Endothelial cell of umbilical vein (primary cell): ENCODE data around the gene RAP1GAP. TPM values are rescaled to one million over a fixed set of nuclear protein-coding genes. Genes with fewer than 3 reads are reported as not detected.
A peak's percentile ranks its signal among the peaks of the same experiment; 100 is the strongest.

Experiments
- BruUV-seq: library from RNA; stranded (reverse); fragments of 400-500 nt; replicated peaks from 2 replicates; lab custom pipeline; 2021; lab: Mats Ljungman, UMichigan
- CTCF ChIA-PET: fragments of 300-600, 350-600 bp; sonication (Branson Sonifier 250); formaldehyde crosslinking; loops from one replicate; lab custom pipeline; 2021; ENCODE audit warnings: antibody characterized with exemption, inconsistent platforms; lab: Charles Lee
- POLR2A ChIA-PET: fragments of 300-600, 350-600 bp; sonication (Branson Sonifier 250); formaldehyde crosslinking; loops from one replicate; lab custom pipeline; 2021; ENCODE audit warnings: antibody characterized with exemption, inconsistent platforms; lab: Charles Lee
- DNase-seq: peaks from one replicate; pipeline ENCODE4 v3.0.0-alpha.2; 2011; ENCODE audit warnings: low read depth, low spot score
- FAIRE-seq: peaks from 2 replicates; lab custom pipeline; 2011; peaks lifted over from hg19 to GRCh38; lab: Jason Lieb, UNC
- H2AFZ ChIP-seq: 2 replicates; pipeline ENCODE4 v1.6.0; 2012; ENCODE audit warnings: low read depth, low read length, control low read depth, inconsistent platforms
- H3K27ac ChIP-seq: 2 replicates; pipeline ENCODE4 v1.5.1; 2011; ENCODE audit warnings: low read depth, mild to moderate bottlenecking, control low read depth, low read length, moderate library complexity; ENCODE audit not compliant: insufficient read depth
- H3K27me3 ChIP-seq, 2 experiments: 2 replicates each; pipeline versions ENCODE4 v1.6.0 to v1.6.1; 2011; ENCODE audit warnings: low read length in 2 of 2, mixed read lengths in 1 of 2; ENCODE audit not compliant: control insufficient read depth in 2 of 2, insufficient read depth in 2 of 2
- H3K36me3 ChIP-seq, 2 experiments: 2 replicates in 1 of 2; 3 replicates in 1 of 2; pipeline ENCODE4 v1.5.1; 2011; ENCODE audit warnings: low read length in 2 of 2, mild to moderate bottlenecking in 1 of 2, moderate library complexity in 1 of 2; ENCODE audit not compliant: control insufficient read depth in 2 of 2, insufficient read depth in 2 of 2; ENCODE audit errors: extremely low read depth in 1 of 2
- H3K4me1 ChIP-seq: 3 replicates; pipeline ENCODE4 v1.5.1; 2011; ENCODE audit warnings: mild to moderate bottlenecking, low read length; ENCODE audit not compliant: control insufficient read depth, insufficient read depth; ENCODE audit errors: extremely low read depth
- H3K4me2 ChIP-seq: 2 replicates; pipeline ENCODE4 v1.6.1; 2011; ENCODE audit warnings: low read length, control low read depth, mixed read lengths; ENCODE audit not compliant: insufficient read depth
- H3K4me3 ChIP-seq, 3 experiments: fragments of 200-600 bp in 1 of 3; sonication (generic), shearing (Covaris generic) in 1 of 3; replicated peaks in 1 of 3; 2 replicates each; pipeline ENCODE4 v1.5.1; 2011 to 2016; ENCODE audit warnings: control low read depth in 3 of 3, low read length in 3 of 3, mild to moderate bottlenecking in 2 of 3, inconsistent platforms in 1 of 3, low read depth in 1 of 3, moderate library complexity in 1 of 3; ENCODE audit not compliant: insufficient read depth in 1 of 3
- H3K79me2 ChIP-seq: 2 replicates; pipeline ENCODE4 v1.6.0; 2012; ENCODE audit warnings: low read length, inconsistent platforms; ENCODE audit not compliant: control insufficient read depth, insufficient read depth
- H3K9ac ChIP-seq: replicated peaks from 2 replicates; pipeline ENCODE3; 2011; ENCODE audit warnings: low read length, control low read depth; ENCODE audit not compliant: insufficient read depth; ENCODE audit errors: extremely low read depth
- H3K9me1 ChIP-seq: replicated peaks from 3 replicates; pipeline ENCODE4 v1.6.0; 2011; ENCODE audit warnings: mild to moderate bottlenecking, low read length; ENCODE audit not compliant: control insufficient read depth, insufficient read depth; ENCODE audit errors: extremely low read depth
- H3K9me3 ChIP-seq: replicated peaks from 2 replicates; pipeline ENCODE4 v1.5.1; 2012; ENCODE audit warnings: low read length, inconsistent platforms; ENCODE audit not compliant: control insufficient read depth, insufficient read depth
- H4K20me1 ChIP-seq: replicated peaks from 2 replicates; pipeline ENCODE3; 2011; ENCODE audit warnings: mild to moderate bottlenecking, low read length; ENCODE audit not compliant: control insufficient read depth, insufficient read depth; ENCODE audit errors: extremely low read depth
- CTCF ChIP-seq, 2 donors: IDR thresholded peaks; 1 replicate in 1 of 2; 2 replicates in 1 of 2; pipeline ENCODE4 v1.5.1; 2011; ENCODE audit warnings: low read length in 2 of 2, mild to moderate bottlenecking in 2 of 2, moderate library complexity in 2 of 2, control low read depth in 1 of 2, inconsistent platforms in 1 of 2, low read depth in 1 of 2; ENCODE audit not compliant: insufficient read depth in 1 of 2; ENCODE audit errors: extremely low read depth in 1 of 2
- FOS ChIP-seq: IDR thresholded peaks from 2 replicates; pipeline ENCODE4 v1.6.1; 2011; ENCODE audit warnings: mild to moderate bottlenecking, low read length, moderate library complexity, borderline replicate concordance; ENCODE audit not compliant: insufficient read depth
- POLR2A ChIP-seq: IDR thresholded peaks from 2 replicates; pipeline ENCODE4 v1.6.1; 2012; ENCODE audit warnings: low read depth, mild to moderate bottlenecking, control low read depth, low read length
- POLR2AphosphoS5 ChIP-seq: IDR thresholded peaks from 2 replicates; pipeline ENCODE4 v1.6.1; 2012; ENCODE audit warnings: low read depth, mild to moderate bottlenecking, control low read depth, low read length, moderate library complexity; ENCODE audit not compliant: insufficient read depth
- dilution Hi-C: fragments of 300-500 bp; cut with MboI; formaldehyde crosslinking; loops from one replicate; pipeline ENCODE4 v1.15.0; 2019; ENCODE audit warnings: low sequenced_read_pairs; ENCODE audit not compliant: extremely low pct_ligation_motif_present
- intact Hi-C: fragments of 100-400 bp; cut with micrococcal nuclease; formaldehyde crosslinking; loops from one replicate; pipeline ENCODE4 v1.10.0; 2022
- polyA plus RNA-seq, 4 experiments: library from polyadenylated mRNA; depleted of rRNA in 3 of 4; stranded (reverse) in 3 of 4; unstranded in 1 of 4; fragments of >200 nt; gene quantifications; 2 replicates each; pipeline versions ENCODE4 v1.2.1 to v1.2.3, GENCODE V29; 2011 to 2012; ENCODE audit warnings: missing spikeins in 1 of 4
- total RNA-seq: library from RNA; stranded (reverse); gene quantifications from 2 replicates; pipeline ENCODE4 v1.2.3, GENCODE V29; 2021

Gene RAP1GAP
- total and polyA plus RNA-seq, 2 donors (not counting 3 experiments of a cell fraction or from before 2014, with no cell fraction given), result 0.07 to 0.20 TPM

- CTCF ChIA-PET, result interaction anchor here (1.1 to 5.4 kb wide), 5 partner anchors 10 to 320 kb away, joined by 3 to 90 read pairs (median 4); no protein-coding TSS in a partner anchor
- no peak overlapping the region for H3K9ac ChIP-seq
- dilution Hi-C loops, result no loop called here
These were observed 11.5 kb downstream of the RAP1GAP start for GRCh38 chr1:21657456-21658190.

GRCh38 chr1:21655748-21656147 lies 13.4 kb downstream of the RAP1GAP start:
- H4K20me1 ChIP-seq, result no peaks in the 10 kb centered on the region
- intact Hi-C loops, result no loop called here
- no peak overlapping the region for H3K4me2 ChIP-seq
- FAIRE-seq (no peak), DNase-seq (no peak)
- peaks cover 22 to 25% of the 10 kb centered on the region in 2 experiments for H3K27me3 ChIP-seq
- CTCF ChIA-PET, result interaction anchor here (0.7 to 5.4 kb wide), 3 partner anchors 62 to 285 kb away, joined by 3 to 90 read pairs (median 3); no protein-coding TSS in a partner anchor
- H2AFZ ChIP-seq, result no peak overlapping the region
- no peak overlapping the region for H3K9ac ChIP-seq
- H3K36me3 ChIP-seq, result no peaks in the 10 kb centered on the region
- POLR2A ChIA-PET, result no interaction called here
- no peak overlapping the region for H3K27ac ChIP-seq
- dilution Hi-C loops, result no loop called here
- no peaks in the 10 kb centered on the region for H3K9me3 ChIP-seq
- H3K9me1 ChIP-seq, result no peaks in the 10 kb centered on the region
- no peaks in the 10 kb centered on the region for H3K79me2 ChIP-seq
- BruUV-seq, result no TSS peak
- TF ChIP-seq POLR2AphosphoS5 (no peak), CTCF (IDR thresholded peaks at IDR 0.05; ENCODE audit: extremely low read depth in 1 of 2, insufficient read depth in 1 of 2, low read depth in 1 of 2, low read length in 2 of 2) (peak in 1 of 2 donors; percentile 9)
- peaks cover 3% of the 10 kb centered on the region for H3K4me1 ChIP-seq
- H3K4me3 ChIP-seq, result no peak overlapping the region

More at GRCh38 chr1:21657456-21658190, 11.5 kb downstream of the RAP1GAP start:
- TF ChIP-seq POLR2A (no peak), FOS (no peak)
- H3K27me3 ChIP-seq, result peaks cover 11 to 13% of the 10 kb centered on the region in 2 experiments
- no TSS peak for BruUV-seq
- no peaks in the 10 kb centered on the region for H3K9me3 ChIP-seq
- no peaks in the 10 kb centered on the region for H3K4me1 ChIP-seq
- no peak overlapping the region for H3K4me3 ChIP-seq
- intact Hi-C loops, result loop anchor here (2.0 kb wide), 2 partner anchors 63 to 147 kb away; no protein-coding TSS in a partner anchor
- H2AFZ ChIP-seq, result no peak overlapping the region
- no peaks in the 10 kb centered on the region for H3K79me2 ChIP-seq
- no peaks in the 10 kb centered on the region for H3K36me3 ChIP-seq
- H3K9me1 ChIP-seq, result no peaks in the 10 kb centered on the region
- no peaks in the 10 kb centered on the region for H4K20me1 ChIP-seq
- POLR2A ChIA-PET, result no interaction called here
- no peak overlapping the region for H3K4me2 ChIP-seq
- no peak overlapping the region for H3K27ac ChIP-seq
- DNase-seq, result no peak
- FAIRE-seq, result no peak
